SW 1271 (cell line): ENCODE measurements around the gene TCF4.

Experiments used
- DNase-seq, 2 experiments: peaks; one replicate each; lab custom pipeline; 2025; lab: John Stamatoyannopoulos, UW

TCF4 gene

DNA sequence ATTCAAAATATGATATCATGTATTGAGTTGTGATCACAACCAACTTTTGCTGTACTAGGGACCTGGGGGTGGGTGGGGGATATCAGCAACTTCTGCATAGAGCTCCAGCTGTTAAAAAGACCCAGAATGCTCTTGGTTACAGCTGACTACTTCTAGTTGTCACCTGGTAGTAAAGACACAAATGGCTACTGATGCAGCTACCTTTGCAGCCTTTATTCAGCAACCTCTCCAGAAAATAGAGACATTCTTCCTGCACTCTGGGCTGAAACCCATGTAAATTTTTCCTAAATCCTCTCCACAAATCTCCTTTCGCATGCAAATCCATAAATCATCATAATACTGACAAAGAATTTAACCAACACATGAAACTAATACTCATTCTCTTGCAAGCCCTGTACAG lies 238.3 kb downstream of the TCF4 start:
- DNase-seq: no peak

DNA sequence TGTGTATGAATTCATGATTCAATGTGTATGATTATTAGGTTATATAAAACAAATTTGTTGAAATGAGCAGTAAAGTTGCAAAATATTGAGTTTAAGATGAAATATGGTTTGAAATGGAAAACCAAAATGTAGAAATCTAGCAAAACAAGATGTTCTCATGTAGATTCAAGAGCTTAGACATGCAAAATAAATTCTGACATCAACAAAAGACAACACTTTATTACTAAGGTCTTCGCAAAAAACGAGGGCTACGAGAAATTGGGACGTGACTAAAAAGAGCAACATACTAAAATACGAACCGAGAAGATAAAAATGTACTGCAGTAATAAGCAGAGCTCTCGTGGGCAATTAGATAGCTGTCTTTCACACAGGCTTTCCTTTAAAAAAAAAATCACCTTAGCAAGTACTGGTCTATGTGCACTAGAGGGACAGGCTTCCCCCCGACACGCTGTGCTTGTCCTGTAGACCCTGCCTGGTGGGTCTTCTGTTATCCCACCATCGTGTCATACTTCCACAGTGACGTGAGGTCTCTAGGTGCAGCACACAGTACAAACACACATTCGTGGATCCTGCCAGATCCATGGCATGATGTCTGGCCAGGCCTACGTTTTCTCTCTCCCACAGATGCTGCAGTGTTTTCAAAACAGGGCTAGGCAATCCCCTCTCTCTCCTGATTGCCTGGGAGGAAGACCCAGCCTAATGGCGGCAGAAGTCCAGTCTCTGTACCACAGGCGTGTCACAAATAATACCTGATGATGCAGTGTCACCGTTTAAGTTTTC lies 240.8 kb downstream of the TCF4 start:
- DNase-seq: no peak

DNA sequence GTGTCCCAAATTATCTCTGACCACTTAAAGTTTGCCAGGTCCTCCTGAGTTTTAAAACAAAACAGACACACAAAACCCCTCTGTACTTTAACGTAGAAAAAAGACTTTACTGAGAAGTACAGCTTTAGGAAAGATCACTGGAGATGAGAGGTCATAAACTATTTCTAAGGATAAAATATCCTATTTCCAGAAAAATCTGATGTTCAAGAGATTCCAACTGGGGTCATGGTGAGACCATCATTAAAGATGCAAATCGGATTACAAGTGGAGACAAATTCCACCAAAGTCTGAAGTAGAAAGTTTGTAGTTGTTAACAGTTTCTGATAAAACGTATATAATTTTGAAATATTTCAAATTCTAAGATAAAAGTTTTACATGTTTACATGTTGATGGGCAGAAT lies 241.6 kb downstream of the TCF4 start:
- DNase-seq: no peak

DNA sequence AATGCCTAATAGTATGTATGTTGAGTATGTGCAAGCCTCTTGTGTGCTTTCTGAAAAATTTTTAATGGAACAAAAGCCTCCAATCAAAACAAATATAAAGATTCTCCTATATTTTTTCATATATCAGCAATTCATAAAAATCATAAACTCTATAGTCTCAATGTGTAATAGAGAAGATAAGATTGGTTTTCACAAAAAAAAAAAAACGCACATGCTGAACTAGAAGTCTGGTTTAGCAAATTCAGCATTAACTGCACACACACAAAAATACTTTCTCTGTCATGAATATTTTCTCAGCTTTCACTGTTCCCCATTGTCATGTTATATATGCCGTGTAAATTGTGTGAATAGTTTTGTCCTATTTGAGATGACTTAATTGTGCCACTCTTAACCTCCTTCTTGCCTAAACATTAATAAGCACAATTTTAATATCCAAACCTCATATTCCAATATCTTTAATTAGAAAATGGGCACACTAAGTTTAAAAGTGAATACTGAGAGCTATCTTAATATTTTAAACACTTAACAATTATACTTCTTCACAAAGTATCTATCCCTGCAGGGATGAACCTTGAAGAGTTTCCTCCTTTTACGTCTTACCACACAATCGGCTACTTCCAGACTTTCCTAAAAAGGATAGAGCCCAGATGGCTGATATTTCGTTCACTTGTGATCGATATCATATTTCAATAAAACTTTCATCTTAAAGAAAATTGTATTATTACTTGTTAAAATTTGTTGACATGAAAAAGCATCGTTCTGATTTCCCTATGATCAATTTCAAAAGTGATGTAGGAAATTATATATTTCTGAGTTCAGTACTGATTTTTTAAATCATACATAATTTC lies 242.7 kb downstream of the TCF4 start:
- no peak for DNase-seq

DNA sequence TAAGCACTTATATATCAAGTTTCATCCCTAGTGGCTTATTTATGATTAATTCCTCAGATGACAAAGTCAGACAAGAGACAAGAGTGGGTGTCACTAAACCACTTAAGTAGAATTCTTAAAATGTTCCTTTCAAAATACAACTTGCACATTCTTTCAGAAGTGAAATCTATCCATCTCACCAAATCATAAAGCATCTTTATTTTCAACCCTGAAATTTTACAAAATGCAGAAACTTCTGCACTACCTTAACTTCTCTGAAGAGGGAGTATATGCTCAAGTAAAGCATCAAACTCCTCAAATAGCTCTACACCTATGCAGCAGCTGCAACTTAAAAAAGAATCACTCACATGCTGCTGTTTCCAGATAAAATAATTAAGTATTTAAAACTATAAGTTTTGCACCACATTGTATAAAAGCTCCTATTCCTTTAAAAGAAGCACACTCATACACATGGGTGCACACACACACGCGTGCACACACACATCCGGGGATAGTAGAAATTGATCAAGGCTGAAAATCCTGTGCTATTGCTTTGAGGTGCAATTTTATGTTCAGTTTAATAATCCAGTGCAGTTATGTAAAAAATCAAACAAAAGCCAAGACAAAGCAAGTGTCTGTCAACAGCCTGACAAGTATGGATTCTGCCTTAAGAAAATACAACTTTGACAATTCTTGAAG lies 244.5 kb downstream of the TCF4 start:
- peak in 1 of 2 experiments; percentile 22 for DNase-seq

DNA sequence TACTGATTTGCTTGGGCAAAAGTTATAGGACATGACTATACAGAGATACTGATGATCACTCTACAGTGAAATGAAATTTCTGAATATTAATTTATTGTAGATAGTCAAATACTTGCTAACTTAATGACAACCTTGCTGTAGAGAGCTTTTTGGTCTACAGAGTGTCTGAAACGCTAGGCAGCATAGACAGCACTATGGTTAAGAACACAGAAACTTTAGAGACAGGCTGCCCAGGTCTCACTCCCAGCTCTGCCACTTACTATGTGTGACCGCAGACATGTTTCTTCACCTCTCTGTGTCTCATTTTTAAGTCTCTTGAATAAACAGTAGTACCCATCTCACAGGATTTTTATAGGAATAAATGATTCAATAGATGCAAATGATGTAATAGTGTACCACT lies 247.0 kb downstream of the TCF4 start:
- no peak for DNase-seq

DNA sequence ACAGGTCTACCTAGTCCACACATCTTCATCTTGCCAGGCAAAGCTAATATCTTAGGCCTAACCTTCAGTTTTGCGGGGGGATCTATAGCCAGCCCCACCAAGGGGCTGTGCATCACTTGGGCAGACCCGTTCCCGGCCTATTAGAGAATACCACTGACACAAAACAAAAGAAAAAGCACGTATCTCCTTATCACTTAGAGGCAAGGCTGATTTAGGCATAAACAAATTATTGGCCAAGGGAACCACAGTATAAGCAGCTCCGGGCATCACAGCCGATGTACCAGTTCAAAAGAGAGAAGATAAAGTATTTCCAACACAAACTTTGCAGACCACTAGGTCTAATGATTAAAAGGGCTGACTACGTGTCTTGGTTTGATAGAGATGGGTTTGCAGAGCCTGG lies 248.0 kb downstream of the TCF4 start:
- no peak for DNase-seq

DNA sequence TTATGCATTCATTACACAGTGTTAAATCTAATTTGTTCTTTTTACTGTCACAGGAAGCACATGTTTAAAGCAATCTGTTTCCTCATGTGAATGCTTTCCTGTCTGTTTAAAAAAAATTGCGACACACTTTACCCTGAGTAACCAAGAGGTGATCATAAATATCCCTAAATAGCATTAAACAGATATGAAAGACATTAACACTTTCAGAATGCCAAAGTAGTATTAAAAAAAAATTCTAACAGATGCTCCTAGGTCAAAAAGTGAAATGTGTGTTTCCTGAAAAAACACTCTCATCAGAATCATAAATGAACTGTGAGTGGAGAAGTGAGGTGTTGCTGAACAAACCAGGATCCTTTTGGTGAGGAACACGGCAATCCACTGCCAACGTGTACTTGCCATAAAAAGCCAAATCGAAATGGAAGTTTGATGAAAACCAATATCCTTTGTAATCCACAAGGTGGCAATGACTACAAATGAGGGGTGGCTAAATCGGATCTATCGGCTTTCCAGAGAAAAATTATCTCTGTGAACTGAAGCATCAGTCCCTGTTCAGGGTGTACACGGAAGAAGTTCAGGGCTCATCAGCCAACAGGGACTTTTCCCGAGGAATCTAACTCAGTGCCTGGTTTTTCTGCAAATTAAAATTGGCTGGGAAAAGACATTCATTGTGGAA lies 248.9 kb downstream of the TCF4 start:
- no peak for DNase-seq

DNA sequence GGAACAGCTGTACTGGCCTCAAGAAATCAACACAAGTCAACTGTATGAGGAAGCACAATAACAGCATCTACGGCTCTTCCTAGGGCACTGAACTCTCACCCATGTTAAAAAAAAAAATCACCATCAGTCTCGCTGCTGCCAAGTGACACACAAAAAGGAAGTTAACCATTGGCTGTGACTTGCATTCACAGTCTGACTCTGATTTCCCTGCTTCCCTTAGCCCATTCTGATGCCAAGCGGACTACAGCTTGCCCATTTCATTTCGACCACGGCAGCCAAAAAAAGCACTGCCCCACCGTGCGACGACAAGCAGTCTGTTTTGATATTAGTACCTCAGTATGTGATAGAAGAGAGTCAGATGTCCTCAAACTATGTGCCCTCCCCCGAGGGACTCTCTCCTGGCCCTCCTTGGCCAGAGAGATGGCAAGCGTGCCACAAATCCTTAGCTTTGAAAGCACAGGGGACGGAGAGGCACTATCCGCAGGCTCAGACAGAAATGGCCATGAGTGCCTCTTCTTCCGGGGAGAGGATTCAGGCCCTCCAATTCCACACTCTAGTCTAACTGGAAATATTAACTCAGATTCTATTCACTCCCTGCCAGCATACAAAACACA lies 250.0 kb downstream of the TCF4 start:
- no peak for DNase-seq

DNA sequence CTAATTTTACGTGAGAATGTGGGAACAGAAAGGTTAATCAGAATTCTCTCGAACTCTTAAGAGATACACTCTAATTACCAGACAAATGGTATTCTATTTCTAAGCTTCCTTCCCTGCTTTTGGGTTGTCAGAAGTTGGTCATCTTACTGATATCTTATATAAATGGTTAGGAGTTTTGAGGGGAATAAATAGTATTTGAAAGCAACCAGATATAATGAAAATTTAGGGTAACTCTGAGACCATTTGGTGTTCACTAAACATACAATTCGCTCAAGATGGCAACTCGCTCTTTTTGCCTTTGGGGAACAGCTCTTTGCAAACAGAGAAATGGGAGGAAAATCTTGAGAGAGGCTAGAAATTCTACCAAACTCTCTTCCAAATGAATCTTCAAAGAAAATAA lies 250.9 kb downstream of the TCF4 start:
- no peak for DNase-seq

DNA sequence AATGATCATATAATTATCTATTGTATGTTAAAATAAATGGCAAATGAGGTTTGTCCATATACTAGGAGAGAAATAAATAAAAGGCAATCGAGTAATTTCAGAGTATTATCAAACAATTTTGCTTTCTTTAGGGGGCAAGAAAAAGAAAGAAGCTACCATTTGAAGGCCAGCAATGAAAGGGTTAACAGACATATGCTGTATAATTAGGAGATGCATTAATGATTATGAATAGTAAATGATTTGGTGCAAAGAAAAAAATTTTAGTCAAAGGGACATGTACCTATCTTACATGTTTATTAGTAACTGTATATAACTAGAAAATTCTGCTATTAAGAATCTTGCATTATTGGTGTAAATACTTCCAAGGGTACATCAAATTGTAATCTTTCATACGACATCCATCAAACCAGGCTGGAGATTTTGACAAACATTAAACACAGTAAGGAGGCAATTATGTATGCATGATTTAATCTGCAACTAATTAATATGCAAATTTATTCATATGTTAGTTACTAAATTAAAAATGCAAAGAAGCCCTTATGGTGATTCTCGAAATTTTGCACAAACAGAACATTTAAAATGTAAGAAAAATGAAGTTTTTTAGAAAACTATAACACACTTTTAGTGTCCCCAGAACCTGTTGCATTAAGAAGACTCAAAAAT lies 251.4 kb downstream of the TCF4 start:
- no peak for DNase-seq

DNA sequence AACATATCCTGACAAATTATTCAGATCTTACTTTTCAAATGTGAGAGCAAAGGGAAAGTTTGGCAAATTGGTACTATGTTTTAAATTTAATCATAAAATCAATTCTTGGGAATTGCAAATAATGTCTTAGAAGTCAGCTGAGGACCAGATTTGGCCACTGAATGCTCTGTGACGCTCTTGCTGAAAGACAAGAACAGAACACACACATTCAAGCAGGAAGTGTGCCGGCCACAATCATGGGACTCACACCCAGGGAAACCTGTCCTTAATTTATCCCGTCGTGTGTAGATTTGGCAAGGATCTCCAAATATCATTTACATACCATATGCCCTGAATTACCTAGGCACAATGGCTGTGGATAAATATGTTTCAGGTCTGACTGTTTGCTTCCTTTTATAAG lies 253.1 kb downstream of the TCF4 start:
- DNase-seq: no peak

DNA sequence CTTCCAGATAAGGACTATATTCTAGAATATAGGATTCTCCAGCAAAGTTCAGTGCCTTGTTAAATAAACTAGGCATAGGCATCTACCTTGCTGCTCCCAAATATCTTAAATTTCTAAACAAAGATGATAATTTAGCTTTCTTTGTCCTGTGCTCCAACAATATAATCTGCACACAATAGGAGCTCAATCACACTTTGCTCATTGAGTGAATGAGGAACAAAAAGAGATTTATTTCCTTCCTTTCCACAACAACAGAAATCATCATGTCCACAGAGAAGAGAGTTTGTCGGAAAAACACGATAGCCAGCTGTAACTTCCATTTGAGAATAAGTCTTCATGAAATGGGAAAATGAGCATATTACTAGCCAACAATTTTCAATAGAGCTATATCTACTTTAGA lies 256.7 kb downstream of the TCF4 start:
- DNase-seq: no peak

DNA sequence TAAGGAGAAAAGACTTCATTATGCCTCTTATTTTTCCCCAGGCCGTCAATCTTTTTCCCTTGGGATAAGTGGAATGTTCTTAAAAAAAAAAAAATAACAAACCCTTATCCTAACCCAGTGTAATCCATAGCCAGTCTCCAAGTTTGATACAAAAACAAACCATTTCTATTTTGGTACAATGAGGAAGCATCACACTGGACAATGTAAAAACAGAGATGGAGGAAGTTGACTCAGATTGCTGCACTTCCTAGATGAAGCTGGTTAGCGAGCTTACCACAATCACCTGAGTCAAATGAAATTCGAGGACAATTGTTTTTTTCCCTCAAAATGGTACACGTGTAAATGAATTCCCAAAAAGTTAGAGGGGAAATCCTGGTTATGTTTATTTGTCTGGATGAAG lies 259.7 kb downstream of the TCF4 start:
- DNase-seq: no peak

DNA sequence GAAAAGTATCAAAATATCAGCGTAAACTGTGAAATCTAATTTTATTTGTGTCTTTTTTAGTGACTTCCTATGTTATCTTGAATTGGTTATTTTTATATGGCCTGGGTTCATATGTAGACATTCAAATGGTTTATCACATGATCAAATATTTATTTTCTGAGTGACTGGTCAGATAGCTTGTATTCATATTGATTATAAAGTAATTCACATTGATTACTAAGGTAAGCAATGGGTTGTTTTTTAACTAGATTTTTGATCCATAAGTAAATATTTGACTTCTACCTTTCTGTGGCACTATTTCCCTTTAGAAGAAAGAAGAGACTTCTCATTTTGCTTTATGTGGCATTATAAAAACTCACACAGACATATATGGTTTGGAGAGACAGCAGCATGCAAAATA lies 260.5 kb downstream of the TCF4 start:
- no peak for DNase-seq

DNA sequence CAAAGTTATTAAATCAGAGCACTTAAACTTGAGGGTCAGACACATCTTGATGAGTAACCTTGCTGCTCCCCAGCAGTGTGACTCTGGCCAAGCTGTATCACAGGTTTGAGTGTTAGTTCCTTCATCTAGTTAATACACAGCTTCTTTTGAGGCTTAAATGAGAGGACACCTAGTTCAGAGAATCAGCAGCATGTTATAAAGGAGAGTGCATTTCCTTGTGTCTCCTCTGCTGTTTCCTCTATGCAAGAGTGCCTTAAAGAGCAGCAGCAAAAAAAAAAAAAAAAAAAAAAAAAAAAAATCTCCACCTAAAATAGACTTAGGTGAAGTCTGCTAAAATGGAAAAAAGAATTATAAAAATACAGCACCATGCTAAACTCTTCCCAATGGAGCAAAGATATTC lies 261.9 kb downstream of the TCF4 start:
- DNase-seq: no peak

DNA sequence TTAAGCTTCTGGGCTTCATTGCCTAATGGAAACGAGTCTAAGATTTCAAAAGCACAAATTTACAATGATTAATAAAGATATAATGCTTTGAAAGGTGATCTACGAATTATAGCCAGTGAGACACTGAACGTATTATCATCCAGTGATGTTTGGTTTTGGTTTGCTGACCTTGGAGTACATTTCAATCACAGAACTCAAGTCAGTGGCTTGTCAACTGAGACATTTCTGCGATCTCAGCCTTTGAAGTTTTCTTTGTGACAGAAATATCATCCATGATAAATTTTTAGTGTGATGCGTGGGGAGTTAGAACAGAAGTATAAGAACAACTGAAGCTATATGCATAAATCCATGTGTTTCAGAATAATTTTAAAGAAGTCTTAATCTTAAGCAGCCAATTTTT lies 263.8 kb downstream of the TCF4 start:
- DNase-seq: no peak

DNA sequence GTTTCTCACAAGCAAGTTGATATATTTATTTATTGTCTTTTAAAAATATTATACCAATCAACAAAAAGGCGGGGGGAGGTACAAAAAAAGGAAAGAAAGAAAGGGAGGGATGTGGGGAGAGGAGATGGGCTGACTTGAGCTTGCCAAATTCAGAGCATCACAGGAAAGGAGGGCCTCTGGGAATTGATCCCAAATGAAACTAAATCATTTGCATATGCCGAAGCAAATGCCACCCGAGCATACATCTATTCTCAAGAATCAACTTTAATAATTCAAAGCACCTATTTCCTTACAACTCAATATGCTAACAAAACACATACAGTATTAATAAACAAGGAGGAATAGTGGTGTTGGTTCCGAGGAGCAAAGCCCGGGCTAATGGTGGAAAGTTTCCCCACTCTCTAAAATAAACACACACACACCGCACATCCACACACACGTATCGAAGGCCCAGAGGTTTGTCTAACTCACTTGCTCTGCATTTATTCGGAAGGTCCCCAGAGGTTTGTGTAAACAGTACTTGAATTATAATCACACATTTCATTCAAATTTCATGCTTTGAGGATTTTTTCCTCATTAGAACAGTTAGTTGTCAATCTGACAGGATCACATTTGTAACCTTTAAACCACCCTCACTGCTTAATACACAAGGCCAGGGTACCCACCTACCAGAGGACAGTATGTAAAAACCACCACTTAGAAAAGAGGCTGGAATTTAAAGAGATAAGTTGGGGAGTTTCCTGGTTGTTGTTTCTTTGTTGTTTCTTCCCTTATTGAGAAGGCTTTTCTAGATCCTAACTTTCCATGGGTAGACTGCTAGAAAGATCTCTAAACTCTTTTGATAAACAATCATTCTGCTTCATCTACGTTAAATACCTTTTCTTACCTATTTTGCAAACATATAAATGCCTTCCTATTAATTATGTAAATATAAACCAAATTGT lies 264.7 kb downstream of the TCF4 start:
- no peak for DNase-seq

DNA sequence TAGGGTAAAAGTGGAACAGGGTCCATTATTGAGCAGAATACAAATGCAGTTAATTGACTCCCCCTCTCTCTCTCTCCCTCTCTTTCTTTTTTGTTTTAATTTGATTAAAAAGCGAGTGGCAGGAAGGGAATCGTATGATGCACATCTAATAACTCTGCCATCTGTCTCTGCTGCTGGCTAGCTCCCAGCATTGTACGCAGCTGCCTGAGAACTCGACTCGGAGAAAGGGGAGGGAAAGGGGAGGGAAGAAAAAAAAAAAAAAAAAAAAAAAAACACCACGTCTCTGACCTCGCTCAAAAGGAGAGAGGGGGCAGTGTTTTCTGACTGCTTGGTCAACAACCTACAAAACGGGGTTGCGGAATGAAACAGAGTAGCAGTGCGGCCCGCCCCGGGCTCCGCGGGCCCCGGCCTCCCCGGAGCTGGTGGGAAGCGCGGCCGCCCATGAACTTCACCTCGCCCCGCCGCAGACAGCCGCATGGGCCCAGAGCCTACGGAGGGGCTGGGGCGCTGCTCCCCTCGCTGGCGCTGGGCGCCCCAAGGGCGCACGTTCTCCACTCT lies 265.7 kb downstream of the TCF4 start:
- no peak for DNase-seq
